Stimulated activated CD4-positive, alpha-beta T cell treated with anti-CD3 and anti-CD28 coated beads, TNF-alpha, amount 100 ng/mL, for 1 hour (primary cell): ENCODE results near the gene DMAP1.

Experiments
- DNase-seq, 3 donors: peaks; one replicate each; pipeline ENCODE4 v3.0.0-alpha.2; 2020; ENCODE audit warnings: low read depth in 3 of 3, low spot score in 1 of 3

The DMAP1 gene

DNA sequence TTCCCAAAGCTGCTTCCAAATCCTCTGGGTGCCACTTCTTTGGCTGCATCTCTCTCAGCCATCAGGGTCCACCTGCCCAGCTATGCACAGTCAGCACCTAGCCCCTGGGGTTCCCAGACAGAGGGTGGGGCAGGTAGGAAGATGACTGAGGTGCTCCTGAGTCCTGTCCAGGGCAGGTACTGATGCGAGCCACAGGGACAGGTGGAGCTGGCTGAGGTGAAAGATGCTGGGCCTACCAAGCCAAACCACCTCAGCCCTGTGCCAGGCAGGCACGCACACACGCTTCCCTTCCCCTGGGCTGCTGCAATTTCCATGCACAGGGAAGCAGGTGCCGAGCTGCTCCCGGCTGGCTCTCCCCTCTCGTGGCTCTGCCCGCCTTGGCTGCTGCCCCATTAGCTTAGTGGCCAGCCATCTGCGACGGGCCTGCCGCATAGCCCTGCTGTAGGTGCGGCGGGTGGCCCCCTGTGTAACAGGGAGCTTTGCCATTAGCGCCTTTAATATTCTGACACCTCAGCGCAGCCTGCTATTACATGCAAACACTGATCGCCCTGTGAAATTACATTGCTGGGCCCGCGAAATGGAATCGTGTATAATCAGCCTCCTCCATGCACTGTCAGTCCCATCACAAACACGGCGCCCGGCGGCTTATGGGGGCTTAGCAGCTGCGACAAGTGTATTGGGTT lies 38.9 kb downstream of the DMAP1 start:
- DNase-seq, result no peak

DNA sequence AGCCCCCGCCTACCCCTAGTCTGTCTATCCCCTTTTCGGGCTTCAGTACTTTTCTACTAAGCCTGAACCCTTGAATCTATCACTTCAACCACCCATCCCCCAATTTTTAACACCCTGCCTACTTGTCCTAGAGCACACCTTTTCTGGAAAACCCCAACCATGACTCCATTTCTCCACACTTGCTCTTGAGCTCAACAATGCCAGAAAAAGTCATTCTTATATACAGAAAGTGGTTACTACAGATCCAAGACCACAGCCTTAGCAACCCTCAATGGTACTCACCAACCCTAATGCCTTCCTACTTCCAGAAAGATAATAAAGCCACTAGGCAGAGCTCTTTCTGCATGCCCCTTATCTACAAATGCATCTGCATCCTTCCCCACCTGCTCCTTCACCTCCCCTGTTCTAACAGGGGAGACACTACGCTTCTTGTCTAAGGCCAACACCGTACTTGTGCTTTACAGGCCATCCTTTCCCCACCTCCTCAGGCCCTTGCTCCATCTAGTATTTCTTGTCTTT lies 41.2 kb downstream of the DMAP1 start:
- DNase-seq, result no peak

DNA sequence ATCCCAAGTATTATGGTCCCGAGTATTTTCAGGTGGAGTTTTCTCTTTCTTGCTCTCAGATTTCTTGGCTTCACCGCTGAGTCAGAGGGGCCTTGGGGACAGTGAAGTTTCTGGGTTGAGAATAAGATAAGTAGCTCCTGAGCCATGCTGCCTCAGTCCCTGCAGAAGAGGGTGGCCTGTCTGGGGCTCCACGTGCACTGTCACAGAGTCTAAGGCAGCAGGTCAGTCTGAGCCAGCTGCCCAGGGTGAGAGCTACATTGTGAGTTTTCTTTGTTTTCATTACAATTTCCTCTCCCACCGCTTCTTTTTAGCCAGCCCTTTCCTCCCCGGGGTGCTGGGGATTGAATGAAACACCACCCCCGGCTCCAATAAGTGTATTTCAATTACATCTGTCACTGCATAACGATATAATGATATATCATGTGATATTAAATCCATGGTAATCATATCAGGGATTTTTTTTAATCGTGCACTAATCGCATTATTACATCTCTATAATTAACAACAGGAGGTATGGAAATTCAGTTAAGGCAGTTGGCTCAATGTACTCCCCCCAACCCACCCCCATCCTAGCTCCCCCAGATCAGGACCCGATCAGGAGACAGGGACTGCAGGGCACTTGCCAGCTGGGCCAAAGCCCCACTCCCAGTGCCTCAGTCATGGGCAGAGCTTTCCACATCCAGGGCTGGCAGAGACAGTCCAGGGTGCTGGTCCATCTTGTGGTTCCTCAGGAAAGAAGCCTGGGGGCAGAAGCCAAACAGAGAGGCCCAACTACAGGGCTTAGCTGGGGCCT lies 43.7 kb downstream of the DMAP1 start:
- no peak for DNase-seq

DNA sequence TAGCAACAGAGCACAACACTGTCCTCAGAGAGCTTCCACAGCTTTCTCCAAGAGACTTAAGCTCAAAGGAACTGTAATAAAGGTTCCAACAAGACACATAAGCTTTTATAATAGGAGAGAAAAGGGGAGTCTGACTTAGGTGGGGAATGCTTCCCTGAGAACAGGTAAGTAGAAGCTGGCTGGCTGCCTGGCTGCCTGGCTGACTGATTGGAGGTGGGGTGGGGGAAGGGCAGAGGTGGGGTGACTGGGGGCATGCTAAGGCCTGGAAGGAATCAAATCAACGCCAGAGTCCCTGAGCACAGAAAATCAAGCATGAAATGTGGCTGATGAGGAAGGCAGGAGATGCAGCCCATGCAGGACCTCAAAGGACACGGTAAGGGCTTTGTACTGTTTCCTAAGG lies 45.8 kb downstream of the DMAP1 start:
- DNase-seq, result no peak

DNA sequence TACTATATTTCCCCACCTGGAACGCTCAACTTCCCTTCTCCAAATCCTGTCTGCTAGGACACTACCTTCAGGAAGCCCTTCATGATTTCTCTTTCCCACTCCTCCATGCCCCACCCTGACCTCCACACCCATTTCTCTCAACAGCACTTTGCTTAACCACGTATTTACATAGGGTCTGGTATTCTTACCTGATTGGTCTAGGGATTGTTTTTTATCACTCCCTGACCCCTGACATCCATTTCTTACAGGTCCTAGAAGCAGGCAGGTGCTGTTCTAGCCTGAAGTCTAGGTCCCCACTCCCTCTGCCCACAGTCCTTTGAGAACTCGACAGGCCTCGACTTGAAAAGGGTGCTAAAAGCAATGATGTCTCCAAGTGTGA lies 47.5 kb downstream of the DMAP1 start:
- DNase-seq, result no peak

DNA sequence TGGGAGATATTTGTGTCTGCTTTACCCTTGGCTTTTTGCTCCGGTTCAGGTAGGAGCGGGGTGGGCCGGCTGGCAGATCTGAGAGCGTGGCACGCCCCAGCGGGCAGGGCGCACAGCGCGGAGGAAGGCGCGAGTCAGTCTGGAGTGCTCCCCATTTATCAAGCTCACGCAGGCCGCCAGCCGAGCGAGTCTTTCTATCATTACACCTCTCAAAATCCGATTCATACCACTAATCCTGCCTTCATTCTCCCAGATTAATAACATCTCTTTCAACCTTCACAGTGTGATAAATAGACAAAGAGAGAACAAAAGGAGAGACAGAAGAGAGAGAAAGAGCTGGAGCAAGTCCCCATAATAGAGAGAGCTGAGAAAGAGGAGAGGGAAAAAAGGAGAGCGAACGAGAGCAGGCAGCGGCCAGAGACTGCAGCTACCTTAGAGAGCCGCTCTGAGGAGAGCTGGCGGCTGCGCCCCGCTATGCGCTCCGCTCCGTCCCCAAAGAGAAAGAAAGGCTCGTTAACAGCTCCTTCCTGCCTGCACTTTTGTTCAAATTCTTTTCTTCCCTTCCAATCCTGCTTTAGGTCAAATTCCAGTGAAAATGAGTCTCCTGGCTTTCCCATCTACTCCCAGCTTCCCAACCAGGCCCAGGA lies 48.0 kb downstream of the DMAP1 start:
- no peak for DNase-seq

DNA sequence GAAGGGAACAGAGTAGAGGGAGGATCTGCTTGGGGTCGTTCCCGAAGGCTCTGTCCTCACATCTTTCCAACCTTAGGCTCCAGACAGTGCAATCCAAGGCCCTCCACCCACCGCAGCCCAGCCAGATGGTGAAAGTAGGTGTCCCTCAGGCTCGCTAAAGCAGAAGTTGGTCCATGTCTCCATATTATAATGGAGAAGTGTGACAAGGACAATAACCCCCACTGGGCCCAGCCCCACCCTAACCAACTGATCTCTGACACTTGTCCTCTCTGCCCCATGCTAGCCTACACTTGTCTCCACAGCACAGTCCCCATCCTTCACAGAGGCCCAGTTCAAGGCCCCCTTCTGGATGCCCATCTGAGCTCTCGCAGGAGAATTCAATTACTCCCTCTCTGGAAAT lies 48.7 kb downstream of the DMAP1 start:
- DNase-seq, result no peak

DNA sequence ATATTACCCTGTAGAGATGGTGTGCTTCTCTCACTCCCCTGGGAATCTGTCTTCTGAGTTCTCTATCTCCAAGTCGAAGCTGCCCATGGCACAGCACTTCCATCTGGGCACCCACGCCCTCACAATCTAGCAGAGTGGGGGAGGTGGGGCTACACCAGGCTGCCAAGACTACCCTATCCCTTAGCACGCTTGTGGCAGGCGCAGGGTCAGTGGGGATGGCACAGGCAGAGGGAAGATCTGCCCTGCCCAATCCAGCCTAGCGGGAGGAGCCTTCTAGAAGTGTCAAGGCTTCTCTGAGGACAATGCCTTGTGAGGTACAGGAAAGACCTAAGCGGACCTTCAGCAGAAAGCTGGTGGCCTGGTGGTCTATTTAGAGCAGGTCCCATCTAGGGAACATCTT lies 49.1 kb downstream of the DMAP1 start:
- DNase-seq, result no peak

DNA sequence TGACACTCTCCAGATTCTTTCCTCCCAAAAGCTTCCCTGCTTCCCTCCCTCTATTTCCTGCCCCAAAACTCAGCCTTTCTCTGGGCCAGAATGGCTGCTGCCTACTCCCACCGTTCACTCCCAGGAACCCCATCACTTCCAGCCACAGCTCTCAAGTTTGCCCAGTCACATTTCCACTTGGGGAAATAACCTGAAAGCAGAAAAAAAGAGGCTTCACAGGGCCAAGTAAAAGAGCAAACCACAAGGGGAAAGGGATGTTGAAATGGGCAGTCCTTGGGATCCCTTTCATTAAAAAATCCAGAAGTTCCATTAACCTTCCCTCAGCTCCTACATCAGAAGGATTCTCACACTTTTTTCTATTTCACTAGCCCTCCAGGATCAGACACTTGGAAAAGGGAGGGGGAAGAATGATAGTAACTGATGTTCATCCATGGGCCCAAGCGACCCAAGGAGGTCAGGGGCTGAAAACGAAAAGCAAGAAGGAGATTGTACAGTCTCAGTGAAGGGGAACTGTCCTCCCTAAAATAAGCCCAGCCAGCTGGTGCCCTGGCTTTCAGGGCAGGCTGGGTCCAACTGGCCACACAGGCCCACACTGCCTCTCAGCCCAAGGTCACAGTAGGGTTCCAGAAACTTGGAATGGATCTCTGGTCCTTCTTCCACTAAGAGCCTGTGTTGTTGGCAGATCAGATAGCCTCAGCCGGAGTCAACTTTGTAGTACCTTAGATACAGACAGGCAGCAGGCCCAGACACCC lies 49.7 kb downstream of the DMAP1 start:
- DNase-seq, result no peak

DNA sequence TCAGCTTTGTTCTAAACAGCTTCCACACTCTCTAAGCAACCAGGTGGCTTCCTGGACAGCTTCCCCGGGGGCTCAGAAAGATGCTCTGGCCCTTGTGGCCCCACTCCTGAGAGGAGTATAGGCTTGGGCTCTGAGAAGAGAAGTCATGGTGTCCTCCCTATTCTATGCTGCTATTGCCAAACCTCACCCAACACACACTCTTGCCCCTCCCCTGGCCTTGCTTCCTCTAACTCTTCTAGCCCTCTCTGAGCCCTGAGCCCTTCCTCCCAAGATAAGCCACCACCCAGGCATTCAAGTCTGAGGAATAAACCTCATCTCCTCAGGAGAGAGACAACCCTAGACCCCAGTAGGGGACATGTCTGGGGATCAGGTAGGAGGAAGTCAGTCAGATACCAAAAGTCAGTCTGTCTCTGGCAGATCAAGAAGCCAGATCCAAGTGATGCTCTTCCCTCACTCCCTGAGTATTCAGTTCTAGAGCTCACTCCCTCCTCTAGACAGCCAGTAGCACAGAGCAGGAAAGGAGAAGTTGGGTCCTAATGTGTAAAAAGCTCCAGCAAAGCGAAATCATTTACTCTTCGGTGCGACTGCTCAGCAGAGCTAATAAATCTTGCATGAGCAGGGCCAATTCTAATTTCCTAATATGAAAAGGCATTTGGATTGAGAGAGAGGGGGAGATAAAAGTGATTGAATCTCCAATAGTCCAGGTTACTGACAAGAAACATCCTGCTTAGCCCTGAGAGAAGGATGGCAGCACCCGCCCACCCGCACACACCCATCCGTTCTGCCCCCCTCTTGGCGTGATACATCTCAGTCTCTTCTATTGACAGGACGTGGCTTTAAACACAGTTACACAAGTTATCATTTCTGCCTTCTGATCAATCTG lies 50.5 kb downstream of the DMAP1 start:
- DNase-seq, result no peak

DNA sequence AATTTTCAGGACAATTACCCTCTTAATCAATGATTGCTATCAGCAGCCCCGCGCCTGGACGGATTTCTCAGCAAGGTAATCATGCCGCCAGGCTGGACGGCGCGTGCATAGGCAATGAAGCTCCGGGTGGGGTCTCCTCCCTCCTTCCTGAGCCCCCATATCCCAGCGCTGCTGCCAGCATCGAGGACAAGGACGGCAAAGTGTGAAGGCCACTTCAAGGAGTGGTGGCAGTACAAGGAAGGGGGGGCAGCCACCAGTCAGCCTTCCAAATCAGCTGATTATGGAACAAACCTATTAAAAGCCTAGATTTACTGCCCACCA lies 51.1 kb downstream of the DMAP1 start:
- DNase-seq, result no peak

DNA sequence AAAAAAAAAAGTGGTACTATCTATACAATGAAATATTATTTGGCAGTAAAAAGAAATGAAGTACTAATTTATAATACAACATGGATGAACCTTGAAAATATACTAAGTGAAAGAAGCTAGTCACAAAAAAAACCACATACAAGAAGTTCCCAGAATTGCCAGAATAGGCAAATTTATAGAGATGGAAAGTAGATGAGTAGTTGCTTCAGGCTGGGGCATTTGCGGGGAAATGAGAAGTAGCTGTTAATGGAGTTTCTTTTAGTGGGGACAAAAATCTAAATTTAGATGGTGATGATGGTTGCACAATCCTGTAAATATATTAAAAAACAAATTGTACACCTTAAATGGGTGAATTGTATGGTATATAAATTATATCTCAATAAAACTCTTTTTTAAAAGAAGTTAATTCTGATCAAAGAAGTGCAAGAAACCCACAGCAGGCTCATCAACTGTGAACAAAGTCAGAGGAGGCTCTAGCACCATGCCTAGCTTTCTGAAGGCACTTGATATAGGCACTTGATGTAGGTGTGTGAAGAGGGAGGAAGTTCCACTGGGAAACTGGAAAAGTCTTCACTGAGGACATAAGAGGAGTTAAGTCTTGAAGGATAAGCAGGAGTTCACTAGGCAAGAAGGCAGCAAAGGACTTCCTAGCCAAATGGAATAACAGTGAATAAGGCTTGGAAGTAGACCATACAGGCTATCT lies 52.5 kb downstream of the DMAP1 start:
- DNase-seq, result no peak

DNA sequence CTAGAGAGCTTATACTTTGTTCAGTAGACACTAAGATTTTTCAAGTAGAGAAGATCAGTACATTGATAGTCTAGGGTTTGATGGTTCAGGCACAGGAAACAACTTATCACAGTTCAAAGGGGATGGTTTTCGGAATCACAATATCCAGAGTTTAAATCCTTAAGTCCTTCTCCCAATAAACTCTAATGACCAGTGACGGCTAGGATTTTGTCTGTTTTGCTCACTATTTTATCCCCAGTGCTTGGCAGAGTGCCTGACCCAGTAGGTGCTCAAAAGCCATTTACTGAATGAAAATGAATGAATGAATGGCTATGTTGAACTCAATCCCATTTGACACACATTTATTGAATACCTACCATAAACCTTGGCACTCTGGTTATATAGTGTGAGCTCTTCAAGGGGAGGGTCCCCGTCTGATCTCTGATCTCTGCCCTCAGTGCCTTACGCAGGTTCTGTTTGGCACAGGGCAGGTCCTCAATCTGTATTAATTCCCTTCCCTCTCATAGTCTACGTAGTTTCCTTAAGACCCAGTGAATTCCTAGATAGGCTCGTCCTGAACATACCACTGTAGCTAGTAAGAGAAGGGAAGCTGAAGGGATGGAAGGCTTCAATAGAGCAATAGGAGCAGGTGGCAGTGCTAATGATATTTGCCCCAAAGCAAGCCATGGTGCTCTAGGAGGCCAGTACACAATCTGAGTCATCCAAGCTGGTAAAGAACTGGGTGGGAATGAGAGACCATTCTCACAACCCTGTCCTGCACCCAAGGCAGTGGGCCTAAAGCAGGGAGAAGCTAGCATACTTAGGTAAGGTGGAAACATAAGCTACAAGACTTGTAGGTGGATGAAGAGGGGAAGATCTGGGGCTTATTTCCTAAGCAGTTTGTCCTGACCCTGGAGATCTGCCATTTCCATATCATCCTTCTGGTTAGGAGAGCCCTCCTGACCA lies 53.4 kb downstream of the DMAP1 start:
- no peak for DNase-seq

DNA sequence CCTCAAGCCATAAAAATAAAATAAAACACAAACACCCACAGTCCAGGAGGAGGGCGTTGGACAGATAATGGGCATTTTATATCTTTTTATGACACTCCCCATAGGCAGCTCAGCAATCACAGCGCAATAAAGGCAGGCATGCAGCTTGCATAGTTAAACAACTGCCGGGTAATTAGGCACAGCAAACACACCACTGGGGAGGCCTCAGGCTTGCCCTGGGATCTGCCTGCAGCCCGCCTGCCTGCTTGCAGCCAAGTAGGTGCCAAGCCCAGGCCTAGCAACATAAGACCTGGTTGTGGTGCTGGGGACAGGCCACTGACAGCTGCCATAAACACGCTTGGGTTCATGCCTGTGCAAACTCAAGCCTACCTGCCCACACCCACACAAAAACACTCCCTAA lies 54.2 kb downstream of the DMAP1 start:
- no peak for DNase-seq

DNA sequence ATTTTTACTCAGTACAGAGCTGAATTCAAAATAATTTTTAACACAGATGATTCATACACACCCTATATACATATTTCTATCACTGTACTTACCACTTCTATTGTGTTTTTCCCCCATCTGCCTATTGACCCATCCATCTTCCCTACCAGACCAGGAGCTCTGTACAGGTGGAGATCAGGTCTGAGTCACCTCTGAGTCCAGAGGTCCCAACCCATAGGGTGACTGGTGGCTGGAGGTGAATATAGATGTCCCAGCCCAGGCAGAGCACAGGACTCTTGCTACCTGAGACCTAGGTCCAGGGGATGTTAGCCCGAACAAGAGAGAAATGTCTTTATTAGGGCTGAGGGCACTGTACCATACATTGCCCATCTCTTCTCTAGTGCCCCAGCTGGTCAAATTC lies 54.8 kb downstream of the DMAP1 start:
- DNase-seq, result no peak
